Measurements from ENCODE around the gene RFX8.

The RFX8 gene

GRCh38 chr2:101431486-101431885 lies 43.4 kb downstream of the RFX8 start:
- no peak for DNase-seq
- no peaks in the 10 kb centered on the region for H3K9me3 ChIP-seq (ENCODE audit: insufficient read depth, low read length, severe bottlenecking)
- TF ChIP-seq EZH2 (IDR thresholded peaks at IDR 0.05; ENCODE audit: borderline replicate concordance, low read depth, low read length, severe bottlenecking) (no peak), CTCF (IDR thresholded peaks at IDR 0.05; ENCODE audit: borderline replicate concordance, extremely low read depth, low read length, poor library complexity, severe bottlenecking) (no peak)
- H3K9ac ChIP-seq (ENCODE audit: low read depth, low read length), result no peak overlapping the region
- no peaks in the 10 kb centered on the region for H3K4me1 ChIP-seq (ENCODE audit: insufficient read depth, low read length)
- H3K36me3 ChIP-seq (ENCODE audit: insufficient read depth, low read length), result peaks cover 29% of the 10 kb centered on the region; the same call in 1 of the 2 replicates
- H3K27ac ChIP-seq (ENCODE audit: low read length), result no peak overlapping the region
- H3K4me2 ChIP-seq (ENCODE audit: insufficient read depth, low read length), result no peak overlapping the region
- no peak overlapping the region for H3K4me3 ChIP-seq (ENCODE audit: low read depth in 1 of 2, low read length in 2 of 2)
- H3K79me2 ChIP-seq (ENCODE audit: insufficient read depth, low read length), result no peaks in the 10 kb centered on the region; the same call in 1 of the 2 replicates
- ATAC-seq (ENCODE audit: insufficient read depth, low read depth), result no peak
- H3K27me3 ChIP-seq (ENCODE audit: insufficient read depth, low read length, poor library complexity), result no peaks in the 10 kb centered on the region
- no peaks in the 10 kb centered on the region for H4K20me1 ChIP-seq (ENCODE audit: insufficient read depth, low read length)
- H2AFZ ChIP-seq (ENCODE audit: low read depth, low read length), result no peak overlapping the region

DNA sequence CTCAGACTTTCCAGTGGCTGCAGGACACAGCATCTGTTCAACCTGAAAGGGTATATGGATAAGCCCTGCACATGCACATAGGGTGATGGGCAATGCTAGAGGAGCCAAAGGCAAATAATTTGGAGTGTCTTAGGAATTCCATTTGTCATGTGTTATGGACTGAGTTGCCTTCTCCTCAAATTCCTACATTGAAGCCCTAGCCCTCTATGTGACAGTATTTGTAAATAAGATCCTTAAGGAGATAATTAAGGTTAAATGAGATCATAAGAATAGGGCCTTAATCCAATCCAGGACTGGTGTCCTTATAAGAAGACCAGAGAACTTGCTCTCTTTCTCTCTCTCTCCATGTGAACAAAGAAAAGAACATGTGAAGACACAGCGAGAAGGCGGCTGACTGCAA lies 44.8 kb downstream of the RFX8 start:
- Histone ChIP-seq H3K9me3 (ENCODE audit: insufficient read depth, low read length, severe bottlenecking) (no peaks in the 10 kb centered on the region), H4K20me1 (ENCODE audit: insufficient read depth, low read length) (no peaks in the 10 kb centered on the region), H2AFZ (ENCODE audit: low read depth, low read length) (no peak overlapping the region), H3K9ac (ENCODE audit: low read depth, low read length) (no peak overlapping the region), H3K4me3 (ENCODE audit: low read depth in 1 of 2, low read length in 2 of 2) (no peak overlapping the region), H3K4me2 (ENCODE audit: insufficient read depth, low read length) (no peak overlapping the region), H3K36me3 (ENCODE audit: insufficient read depth, low read length) (peaks cover 29% of the 10 kb centered on the region; the same call in 1 of the 2 replicates), H3K4me1 (ENCODE audit: insufficient read depth, low read length) (no peaks in the 10 kb centered on the region), H3K79me2 (ENCODE audit: insufficient read depth, low read length) (no peaks in the 10 kb centered on the region), H3K27ac (ENCODE audit: low read length) (no peak overlapping the region), H3K27me3 (ENCODE audit: insufficient read depth, low read length, poor library complexity) (no peaks in the 10 kb centered on the region)
- DNase-seq, result no peak
- no peak for ATAC-seq (ENCODE audit: insufficient read depth, low read depth)
- no peak for TF ChIP-seq CTCF (IDR thresholded peaks at IDR 0.05; ENCODE audit: borderline replicate concordance, extremely low read depth, low read length, poor library complexity, severe bottlenecking)
- TF ChIP-seq EZH2 (IDR thresholded peaks at IDR 0.05; ENCODE audit: borderline replicate concordance, low read depth, low read length, severe bottlenecking), result no peak

DNA sequence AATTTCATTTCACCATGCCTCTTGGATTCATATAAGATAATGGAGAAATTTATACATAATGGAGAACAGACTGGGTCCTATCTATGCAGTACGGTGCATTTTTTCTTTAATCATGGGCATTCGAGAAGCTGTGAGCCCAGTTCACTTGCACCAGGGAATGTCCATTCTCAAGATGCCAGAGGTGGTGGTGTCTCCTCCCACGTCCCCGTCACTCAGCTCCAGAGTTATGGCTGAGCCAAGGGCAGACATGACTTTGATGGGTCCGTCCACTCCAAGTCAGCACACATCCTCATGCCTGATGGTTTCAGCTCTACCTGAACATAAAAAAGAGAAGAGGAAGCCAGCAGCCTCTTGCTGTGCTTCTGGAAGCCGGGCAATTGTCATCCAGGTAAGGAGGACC lies 45.5 kb downstream of the RFX8 start:
- no peak overlapping the region for H2AFZ ChIP-seq (ENCODE audit: low read depth, low read length)
- no peak overlapping the region for H3K9ac ChIP-seq (ENCODE audit: low read depth, low read length)
- TF ChIP-seq EZH2 (IDR thresholded peaks at IDR 0.05; ENCODE audit: borderline replicate concordance, low read depth, low read length, severe bottlenecking) (no peak), CTCF (IDR thresholded peaks at IDR 0.05; ENCODE audit: borderline replicate concordance, extremely low read depth, low read length, poor library complexity, severe bottlenecking) (no peak)
- no peak overlapping the region for H3K4me3 ChIP-seq (ENCODE audit: low read depth in 1 of 2, low read length in 2 of 2)
- ATAC-seq (ENCODE audit: insufficient read depth, low read depth) (no peak), DNase-seq (no peak)
- H3K27me3 ChIP-seq (ENCODE audit: insufficient read depth, low read length, poor library complexity), result no peaks in the 10 kb centered on the region
- H3K36me3 ChIP-seq (ENCODE audit: insufficient read depth, low read length), result peaks cover 29% of the 10 kb centered on the region; the same call in 1 of the 2 replicates
- H4K20me1 ChIP-seq (ENCODE audit: insufficient read depth, low read length), result no peaks in the 10 kb centered on the region
- H3K9me3 ChIP-seq (ENCODE audit: insufficient read depth, low read length, severe bottlenecking), result no peaks in the 10 kb centered on the region
- no peak overlapping the region for H3K4me2 ChIP-seq (ENCODE audit: insufficient read depth, low read length)
- H3K4me1 ChIP-seq (ENCODE audit: insufficient read depth, low read length), result no peaks in the 10 kb centered on the region
- H3K79me2 ChIP-seq (ENCODE audit: insufficient read depth, low read length), result no peaks in the 10 kb centered on the region
- H3K27ac ChIP-seq (ENCODE audit: low read length), result no peak overlapping the region

Measured in DND-41 (cell line).